Neural progenitor cell (in vitro differentiated cells): Measurements from ENCODE around the gene DSEL.

Experiments used
- CTCF ChIP-seq: fragments of 200-600 bp; sonication (generic); IDR thresholded peaks from 2 replicates; pipeline ENCODE4 v1.5.1; 2017; ENCODE audit warnings: antibody characterized with exemption, mild to moderate bottlenecking
- EZH2 ChIP-seq: fragments of 200-600 bp; sonication (generic); IDR thresholded peaks from 2 replicates; pipeline ENCODE4 v1.6.1; 2017; ENCODE audit warnings: antibody characterized with exemption, mild to moderate bottlenecking, moderate library complexity
- EZH2phosphoT487 ChIP-seq: fragments of 200-600 bp; sonication (generic); IDR thresholded peaks from 2 replicates; pipeline ENCODE4 v1.6.1; 2017; ENCODE audit warnings: antibody characterized with exemption

- TF ChIP-seq CTCF (no peak), EZH2 (no peak), EZH2phosphoT487 (no peak)
These were observed 3.1 kb upstream of the DSEL start for GRCh38 chr18:67519592-67519991.
